Heart left ventricle (tissue), 13 donors: ENCODE data around the gene LMAN2.

Experiments
- CTCF ChIP-seq, 12 donors: fragments of 200-600 bp; sonication (generic) in 4 of 12; IDR thresholded peaks; one replicate each; pipeline versions ENCODE4 v1.5.0 to v1.8.0; 2018 to 2022; ENCODE audit warnings: antibody characterized with exemption in 12 of 12, mild to moderate bottlenecking in 5 of 12
- POLR2A ChIP-seq, 2 donors: fragments of 450-650 bp; IDR thresholded peaks; one replicate each; pipeline ENCODE4 v1.6.1; 2017; ENCODE audit warnings: antibody characterized with exemption in 2 of 2, mild to moderate bottlenecking in 2 of 2, moderate library complexity in 2 of 2
- donor health status: ischemic (EF 13 %, LVEDD 7.1; RV severe dilation, severe dysfunction).
- donor health status: DM: no; HTN: yes; CAD: no.
- donor health status: DM: no; HTN: no; CAD: no.
- donor health status: ischemic (EF 25% LVEDD 6.9; RV normal size, moderate dysfunction).
- donor health status: ischemic (EF 25% LVEDD 5.7; RV mildly dilated, moderate dysfunction).
- donor health status: ischemic (EF 35%, LVEDD 5.7; RV mildly dilated, moderate dysfunction).
- donor health status: nonischemic (EF 11% LVEDD 7.7; RV severe dilation, severe dysfunction).
- donor health status: DM: yes; HTN: yes; CAD: no.
- donor health status: PGD.
- donor health status: ischemic (EF 29% LVEDD 5.4; RV normal size, mild dysfunction).
- donor health status: nonischemic (EF 23%, LVEDD 6.1; RV moderate dilation, normal function).

GRCh38 chr5:177300236-177300880 lies 51.1 kb downstream of the LMAN2 start:
- TF ChIP-seq POLR2A (IDR thresholded peaks at IDR 0.05) (peak in 1 of 2 donors; percentile 15), CTCF (IDR thresholded peaks at IDR 0.05) (peak in 5 of 12 donors; percentile 9 to 26 (median 22))
